ENCODE data around the gene INSRR. TPM values are rescaled to one million over a fixed set of nuclear protein-coding genes. Genes with fewer than 3 reads are reported as not detected.

The INSRR gene
- total and polyA plus RNA-seq, 2 of the 4 experiments (the other 2 are of a cell fraction), result not detected

DNA sequence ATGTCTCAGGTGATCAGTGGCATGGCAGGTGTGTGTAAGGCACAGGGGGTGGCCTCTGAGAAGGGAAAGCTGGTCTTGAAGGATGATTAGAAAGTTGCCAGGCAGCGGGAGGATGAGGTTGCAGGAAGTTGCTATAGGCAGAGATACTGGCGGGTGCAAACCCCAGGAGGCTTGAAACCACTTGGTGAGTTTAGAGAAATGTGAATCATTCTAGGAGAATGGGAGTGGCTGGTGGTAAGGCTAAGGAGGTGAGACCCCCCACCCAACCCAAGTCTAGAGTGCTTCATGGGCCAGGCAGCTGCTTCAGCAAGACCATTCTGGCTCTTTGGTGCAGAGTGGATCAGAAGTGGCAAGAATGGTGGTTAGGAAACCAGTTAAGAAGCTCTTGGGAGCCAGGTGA is 51.3 kb downstream of the INSRR start:
- Histone ChIP-seq H2BK20ac (ENCODE audit: low read depth, low read length) (no peak overlapping the region), H3K27ac (ENCODE audit: insufficient read depth, low read length) (no peak overlapping the region), H2AFZ (replicated peaks; ENCODE audit: low read length, poor library complexity) (no peak overlapping the region), H3K4ac (ENCODE audit: low read depth, low read length) (no peak overlapping the region), H4K5ac (ENCODE audit: low read depth, low read length) (no peak overlapping the region), H2BK120ac (ENCODE audit: low read depth, low read length) (no peak overlapping the region), H2BK15ac (ENCODE audit: low read depth, low read length) (no peak overlapping the region), H2BK5ac (ENCODE audit: low read depth, low read length, poor library complexity, severe bottlenecking) (no peak overlapping the region), H4K20me1 (ENCODE audit: insufficient read depth, low read length) (peaks cover 11% of the 10 kb centered on the region; the same call in 1 of the 2 replicates), H3K9ac (ENCODE audit: low read depth, low read length) (no peak overlapping the region), H3K79me1 (ENCODE audit: low read depth in 1 of 2, low read length in 2 of 2) (no peaks in the 10 kb centered on the region), H3K9me3 (ENCODE audit: control insufficient read depth, insufficient read depth, low read length) (no peaks in the 10 kb centered on the region), H3K56ac (ENCODE audit: extremely low read depth, insufficient read depth, low read length) (no peak overlapping the region), H3K18ac (ENCODE audit: low read depth, low read length) (no peak overlapping the region), H2AK9ac (replicated peaks; ENCODE audit: low read depth, low read length, poor library complexity) (no peak overlapping the region), H3K27me3 (ENCODE audit: control insufficient read depth, insufficient read depth, low read length) (peaks cover 36% of the 10 kb centered on the region; the same call in 1 of the 2 replicates), H3K36me3 (ENCODE audit: control insufficient read depth, insufficient read depth, low read length) (no peaks in the 10 kb centered on the region; the same call in 1 of the 2 replicates), H3K23ac (ENCODE audit: low read depth, low read length) (no peak overlapping the region), H3K4me2 (ENCODE audit: low read depth, low read length) (no peak overlapping the region), H4K8ac (ENCODE audit: low read depth in 2 of 2, low read length in 2 of 2) (no peak overlapping the region), H3K4me1 (ENCODE audit: control insufficient read depth, insufficient read depth, low read length) (peaks cover 5% of the 10 kb centered on the region; the same call in 1 of the 2 replicates), H4K91ac (ENCODE audit: insufficient read depth, low read depth, low read length) (no peak overlapping the region), H3K14ac (replicated peaks; ENCODE audit: low read depth, low read length) (no peak overlapping the region), H3K9me1 (ENCODE audit: insufficient read depth, low read length) (peaks cover 6% of the 10 kb centered on the region; the same call in 1 of the 2 replicates), H2AK5ac (ENCODE audit: low read depth, low read length) (no peak overlapping the region), H3K4me3 (ENCODE audit: insufficient read depth, low read depth, low read length) (no peak overlapping the region)
- intact Hi-C loops (cut with micrococcal nuclease) (no loop called here), in situ Hi-C loops (cut with MboI; ENCODE audit: low sequenced_read_pairs) (no loop called here), dilution Hi-C loops (cut with HindIII; ENCODE audit: low sequenced_read_pairs, unreplicated experiment) (no loop called here)
- DNase-seq (no peak), ATAC-seq (ENCODE audit: low read depth) (no peak)
- no TSS peak for BruUV-seq (replicated peaks)
- POLR2A ChIA-PET (ENCODE audit: unreplicated experiment), result no interaction called here
- WGBS, 2 experiments (ENCODE audit: extremely low coverage in 2 of 2, insufficient read length in 1 of 2), result 100% methylated on average over 1 of the region's 2 CpGs; no CpG with 5 or more reads in 1 of the 2 experiments
- TF ChIP-seq NFE2L2 (IDR thresholded peaks at IDR 0.05; ENCODE audit: low read depth, low read length) (no peak), RFX5 (IDR thresholded peaks at IDR 0.05; ENCODE audit: low read depth, low read length) (no peak), MAFK (IDR thresholded peaks at IDR 0.05; ENCODE audit: low read depth, low read length) (no peak), FOS (IDR thresholded peaks at IDR 0.05; ENCODE audit: low read depth, low read length) (no peak), RCOR1 (IDR thresholded peaks at IDR 0.05; ENCODE audit: insufficient replicate concordance, low read length) (no peak), POLR2A (IDR thresholded peaks at IDR 0.05; ENCODE audit: low read depth, low read length) (no peak), SMC3 (IDR thresholded peaks at IDR 0.05; ENCODE audit: low read depth, low read length) (no peak), RAD21 (IDR thresholded peaks at IDR 0.05; ENCODE audit: low read length) (no peak)
- TF ChIP-seq, protein P1, sequence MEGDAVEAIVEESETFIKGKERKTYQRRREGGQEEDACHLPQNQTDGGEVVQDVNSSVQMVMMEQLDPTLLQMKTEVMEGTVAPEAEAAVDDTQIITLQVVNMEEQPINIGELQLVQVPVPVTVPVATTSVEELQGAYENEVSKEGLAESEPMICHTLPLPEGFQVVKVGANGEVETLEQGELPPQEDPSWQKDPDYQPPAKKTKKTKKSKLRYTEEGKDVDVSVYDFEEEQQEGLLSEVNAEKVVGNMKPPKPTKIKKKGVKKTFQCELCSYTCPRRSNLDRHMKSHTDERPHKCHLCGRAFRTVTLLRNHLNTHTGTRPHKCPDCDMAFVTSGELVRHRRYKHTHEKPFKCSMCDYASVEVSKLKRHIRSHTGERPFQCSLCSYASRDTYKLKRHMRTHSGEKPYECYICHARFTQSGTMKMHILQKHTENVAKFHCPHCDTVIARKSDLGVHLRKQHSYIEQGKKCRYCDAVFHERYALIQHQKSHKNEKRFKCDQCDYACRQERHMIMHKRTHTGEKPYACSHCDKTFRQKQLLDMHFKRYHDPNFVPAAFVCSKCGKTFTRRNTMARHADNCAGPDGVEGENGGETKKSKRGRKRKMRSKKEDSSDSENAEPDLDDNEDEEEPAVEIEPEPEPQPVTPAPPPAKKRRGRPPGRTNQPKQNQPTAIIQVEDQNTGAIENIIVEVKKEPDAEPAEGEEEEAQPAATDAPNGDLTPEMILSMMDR (conservative IDR thresholded peaks at IDR 0.05; ENCODE audit: low read depth, low read length), result no peak
- CTCF ChIA-PET, result no interaction called here

All from IMR-90 (cell line).